Activated CD4-positive, alpha-beta T cell treated with anti-CD3 and anti-CD28 coated beads for 4 hours (primary cell): ENCODE measurements around the gene ALDH9A1.
"Not testable (repeated sequence)": the region's sequence is repeated elsewhere in the genome, so short reads cannot be mapped to it uniquely, and the experiment has no call there.

Experiments used
- DNase-seq, 2 donors: peaks; one replicate each; pipeline ENCODE4 v3.0.0-alpha.2; 2020

Gene ALDH9A1

DNA sequence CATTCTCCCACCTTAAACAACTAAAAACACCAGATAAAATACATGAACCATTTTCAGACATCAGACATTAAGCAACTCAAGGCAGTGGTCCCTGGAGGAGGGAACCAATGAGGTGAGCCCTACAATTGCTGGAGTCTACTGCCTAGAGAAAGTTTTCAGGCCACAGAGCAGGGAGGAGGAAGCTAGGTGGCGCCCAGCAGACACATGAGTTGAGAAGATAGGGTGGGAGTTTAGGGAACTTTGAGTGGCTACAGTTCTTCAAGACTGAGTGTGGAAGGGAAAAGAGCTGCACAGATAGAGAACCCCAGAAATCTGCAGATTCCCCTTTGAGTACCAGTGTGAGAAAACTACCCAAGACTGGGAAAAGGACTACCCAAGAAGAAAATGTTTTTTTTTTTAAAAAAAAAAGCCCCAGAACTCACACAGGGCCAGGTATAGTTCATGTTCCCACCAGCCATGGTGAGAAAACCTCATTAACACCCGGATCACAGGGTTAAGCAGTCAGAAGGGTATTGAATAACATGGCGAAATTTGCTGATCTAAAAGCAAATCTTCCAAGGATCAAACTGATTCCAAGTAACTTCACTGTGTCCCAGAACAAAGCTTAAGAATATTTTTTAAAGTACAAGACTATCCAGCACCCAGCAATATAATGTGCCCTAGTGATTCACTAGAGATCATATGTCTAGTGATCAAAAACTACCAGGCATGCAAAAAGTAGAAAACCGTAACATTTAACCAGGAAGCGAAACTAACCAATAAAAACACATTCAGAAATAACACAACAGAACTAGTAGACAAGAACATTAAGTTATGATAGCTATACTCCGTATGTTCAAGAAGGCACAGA is 12.0 kb downstream of the ALDH9A1 start:
- no peak for DNase-seq

DNA sequence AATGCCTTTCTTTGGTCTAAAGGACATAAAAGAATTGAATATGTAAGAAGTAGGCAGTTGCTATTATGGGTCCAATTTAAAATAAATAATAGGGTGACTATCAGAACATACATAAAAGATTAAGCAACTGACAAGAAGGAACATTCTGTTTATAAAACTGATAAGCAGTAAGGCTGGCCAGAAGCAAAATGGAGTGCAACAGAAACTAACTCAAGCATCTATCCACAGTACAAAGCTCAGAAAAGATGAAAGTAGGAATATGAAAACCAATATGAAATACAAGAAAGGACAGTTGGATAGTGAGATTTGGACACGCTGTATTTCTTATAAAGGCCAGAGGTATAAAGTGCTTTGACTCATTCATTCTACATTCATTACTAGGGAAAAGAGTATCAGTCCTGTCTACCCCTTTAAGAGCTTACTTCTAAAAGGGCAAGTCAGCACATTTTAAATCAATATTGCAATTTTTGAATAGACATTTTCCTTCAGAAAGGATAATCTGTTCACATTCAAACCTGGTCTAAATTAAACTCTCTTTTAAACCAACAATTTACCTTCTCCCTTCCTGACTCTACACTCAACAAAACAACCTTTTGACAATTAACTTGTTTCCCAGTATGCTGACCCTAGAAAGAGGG is 14.4 kb downstream of the ALDH9A1 start:
- no peak for DNase-seq

DNA sequence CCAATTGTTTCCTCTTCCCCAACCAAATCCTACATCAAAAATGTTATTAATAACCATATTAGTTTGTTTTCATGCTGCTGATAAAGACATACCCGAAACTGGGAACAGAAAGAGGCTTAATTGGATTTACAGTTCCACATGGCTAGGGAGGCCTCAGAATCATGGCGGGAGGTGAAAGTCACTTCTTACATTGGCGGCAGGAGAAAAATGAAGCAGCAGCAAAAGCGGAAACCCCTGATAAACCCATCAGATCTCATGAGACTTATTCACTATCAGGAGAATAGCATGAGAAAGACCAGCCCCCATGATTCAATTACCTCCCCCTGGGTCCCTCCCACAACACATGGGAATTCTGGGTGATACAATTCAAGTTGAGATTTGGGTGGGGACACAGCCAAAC is 17.6 kb downstream of the ALDH9A1 start:
- DNase-seq, result not testable (repeated sequence)

DNA sequence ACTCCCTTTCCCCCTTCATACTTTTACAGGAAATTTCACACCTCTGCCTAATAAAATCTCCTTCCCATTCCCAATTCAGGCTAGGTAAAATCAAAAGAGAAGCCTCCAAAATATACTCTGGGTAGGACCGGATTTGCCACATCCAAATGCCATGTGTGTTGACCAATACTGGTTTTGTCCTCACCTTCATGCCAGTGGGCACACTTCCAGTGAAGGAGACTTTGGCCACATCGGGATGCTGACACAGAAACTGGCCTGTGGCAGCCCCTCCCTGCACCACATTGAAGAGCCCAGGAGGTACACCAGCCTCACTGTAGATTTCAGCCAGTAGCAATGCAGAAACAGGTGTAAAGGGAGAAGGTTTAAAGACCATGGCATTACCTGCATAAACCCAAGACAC is 18.1 kb downstream of the ALDH9A1 start:
- no peak for DNase-seq

DNA sequence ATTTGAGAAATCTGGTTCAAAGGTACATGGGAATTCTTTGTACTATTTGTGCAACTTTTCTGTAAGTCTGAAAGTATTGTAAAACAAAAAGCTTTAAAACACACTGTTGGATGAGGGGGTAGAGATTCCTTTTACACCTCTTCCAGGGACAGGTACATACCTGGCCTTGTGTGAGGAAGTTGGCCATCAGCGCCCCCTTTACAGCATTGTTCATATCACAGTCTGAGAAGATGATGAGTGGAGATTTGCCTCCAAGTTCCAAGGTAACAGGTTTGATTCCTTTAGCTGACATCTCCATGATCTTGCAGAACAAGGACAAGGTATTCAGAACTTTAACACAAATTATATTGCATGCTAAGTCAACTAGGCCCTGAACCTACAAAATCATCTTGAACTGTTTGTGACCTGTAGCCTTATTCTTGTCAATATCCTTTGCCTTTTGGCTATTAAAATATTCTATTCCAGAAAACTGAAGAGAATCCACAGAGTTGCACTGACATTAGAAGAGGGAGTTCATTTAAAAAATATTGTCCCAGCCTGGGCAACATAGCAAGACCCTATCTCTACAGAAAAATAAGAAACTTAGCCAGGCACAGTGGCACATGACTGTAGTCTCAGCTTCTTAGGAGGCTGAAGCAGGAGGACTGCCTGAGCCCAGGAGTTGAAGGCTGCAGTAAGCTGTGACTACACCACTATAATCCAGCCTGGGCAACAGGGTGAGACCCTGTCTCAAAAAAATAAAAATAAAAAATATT is 18.9 kb downstream of the ALDH9A1 start:
- no peak for DNase-seq

DNA sequence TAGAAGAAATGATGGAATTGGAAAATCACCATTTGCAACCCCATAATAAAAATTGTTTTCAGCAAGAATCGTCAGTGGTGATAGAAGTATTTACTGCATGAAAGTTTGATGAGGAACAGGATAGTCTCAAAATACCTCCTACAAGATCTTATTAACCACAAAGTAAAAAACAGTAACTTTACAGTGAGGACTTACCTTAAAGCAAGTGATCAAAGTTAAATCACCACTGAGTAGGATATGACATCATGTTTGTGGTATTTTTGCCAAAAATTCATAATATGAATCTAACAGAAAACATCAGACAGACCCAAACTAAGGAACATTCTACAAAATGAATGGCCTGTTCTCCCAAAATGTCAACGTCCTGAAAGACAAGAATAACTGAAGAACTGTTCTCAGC is 19.9 kb downstream of the ALDH9A1 start:
- DNase-seq, result no peak

DNA sequence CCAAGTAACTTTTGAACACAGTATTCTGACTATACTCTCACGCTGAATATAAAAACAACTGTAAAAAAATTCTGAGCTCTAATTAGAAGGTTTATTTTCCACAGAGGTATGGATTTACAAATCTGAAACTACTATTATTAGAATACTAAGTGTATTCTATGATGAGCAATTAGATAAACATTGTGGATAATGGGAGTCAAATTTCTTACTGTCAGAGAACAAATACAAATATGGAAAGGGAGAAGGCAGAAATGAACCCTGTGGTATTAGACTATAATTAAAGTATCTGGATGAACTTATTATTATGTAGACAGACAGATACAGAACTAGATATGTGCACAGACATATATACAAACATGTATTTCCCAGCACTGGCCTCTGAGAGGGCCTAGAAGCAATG is 22.6 kb downstream of the ALDH9A1 start:
- no peak for DNase-seq

DNA sequence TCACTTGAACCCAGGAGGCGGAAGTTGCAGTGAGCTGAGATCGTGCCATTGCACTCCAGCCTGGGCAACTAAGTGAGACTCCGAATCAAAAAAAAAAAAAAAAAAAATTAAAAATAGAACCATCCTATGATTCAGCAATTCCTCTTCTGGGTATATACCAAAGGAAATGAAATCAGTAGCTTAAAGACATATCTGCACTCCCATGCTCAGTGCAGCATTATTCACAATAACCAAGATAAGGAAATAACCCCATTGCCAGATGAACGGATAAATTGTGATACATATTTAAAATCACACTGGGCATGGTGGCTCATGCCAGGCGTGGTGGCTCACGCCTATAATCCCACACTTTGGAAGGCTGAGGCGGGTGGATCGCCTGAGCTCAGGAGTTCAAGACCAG is 23.8 kb downstream of the ALDH9A1 start:
- DNase-seq, result no peak

DNA sequence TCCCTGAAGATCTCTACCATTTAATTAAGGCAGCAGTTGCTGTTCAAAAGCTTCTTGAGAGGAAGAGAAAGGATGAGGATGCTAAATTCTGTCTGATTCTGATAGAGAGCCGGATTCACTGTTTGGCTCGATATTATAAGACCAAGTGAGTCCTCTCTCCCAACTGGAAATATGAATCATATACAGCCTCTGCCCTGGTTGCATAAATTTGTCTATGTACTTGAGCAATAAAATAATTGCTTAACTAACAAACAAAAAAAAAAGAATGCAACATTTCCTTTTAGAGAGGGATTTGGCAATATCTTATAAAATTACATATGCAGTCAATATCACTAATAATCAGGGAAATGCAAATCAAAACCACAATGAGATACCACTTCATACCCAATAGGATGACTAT is 26.8 kb downstream of the ALDH9A1 start:
- DNase-seq, result no peak

DNA sequence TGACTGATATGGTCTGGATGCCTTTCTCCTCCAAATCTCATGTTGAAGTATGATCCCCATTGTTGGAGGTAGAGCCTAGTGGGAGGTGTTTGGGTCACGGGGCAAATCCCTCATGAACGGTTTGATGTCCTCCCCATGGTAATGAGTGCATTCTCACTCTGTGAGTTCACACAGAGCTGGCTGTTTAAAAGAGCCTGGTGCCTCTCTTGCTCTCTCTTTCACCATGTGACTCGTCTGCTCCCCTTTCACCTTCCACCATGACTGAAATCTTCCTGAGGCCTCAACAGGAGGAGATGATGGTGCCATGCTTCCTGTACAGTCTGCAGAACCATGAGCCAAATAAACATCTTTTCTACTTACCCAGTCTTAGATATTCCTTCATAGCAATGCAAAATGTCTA is 30.2 kb downstream of the ALDH9A1 start:
- no peak for DNase-seq

DNA sequence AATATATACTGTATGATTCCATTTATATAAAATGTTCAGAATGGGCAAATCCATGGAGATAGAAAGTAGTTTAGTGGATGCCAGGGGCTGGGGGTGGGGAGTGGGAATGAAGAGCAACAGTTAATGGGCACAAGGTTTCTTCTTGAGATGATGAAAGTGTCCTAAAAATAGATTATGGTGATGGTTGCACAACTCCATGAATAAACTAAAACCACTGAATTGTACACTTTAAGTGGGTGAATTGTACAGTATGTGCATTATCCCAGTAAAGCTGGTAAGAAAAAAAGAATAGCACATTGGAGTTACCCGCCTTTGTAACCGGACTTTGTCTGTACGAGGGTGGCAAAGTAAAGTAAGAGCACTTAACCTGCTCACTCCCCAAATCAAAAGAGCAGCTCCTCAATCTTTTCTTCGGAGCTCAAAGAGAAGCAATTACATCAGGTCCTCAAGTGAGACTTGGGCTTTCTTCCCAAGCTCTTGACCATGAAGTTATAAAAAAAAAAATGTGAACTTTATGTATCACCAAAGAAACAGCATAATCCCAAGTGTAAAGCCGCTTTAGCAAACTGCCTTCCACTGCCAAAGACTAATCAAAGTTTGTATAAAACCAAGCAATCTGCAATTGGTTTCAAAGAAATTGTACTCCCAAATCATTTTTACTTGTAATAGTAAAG is 32.1 kb downstream of the ALDH9A1 start:
- DNase-seq, result no peak

DNA sequence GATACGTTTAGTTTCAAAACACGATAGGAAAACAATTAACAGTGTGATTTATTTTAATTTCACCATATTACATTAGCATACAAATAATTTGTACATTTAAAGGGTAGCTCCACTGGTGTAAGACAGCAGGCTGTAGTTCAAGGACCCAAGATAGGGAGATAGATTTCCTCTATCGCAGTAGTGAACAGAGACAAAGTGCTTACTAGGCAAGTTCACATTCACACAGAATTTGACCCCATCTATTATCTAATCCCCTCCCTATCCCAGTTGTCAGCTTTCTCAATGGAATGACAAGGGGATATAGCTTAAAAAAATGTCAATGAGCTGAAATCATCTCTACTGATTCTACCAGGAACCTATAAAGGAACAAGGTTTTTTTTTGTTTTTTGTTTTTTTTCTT is 36.2 kb downstream of the ALDH9A1 start:
- DNase-seq, result no peak

DNA sequence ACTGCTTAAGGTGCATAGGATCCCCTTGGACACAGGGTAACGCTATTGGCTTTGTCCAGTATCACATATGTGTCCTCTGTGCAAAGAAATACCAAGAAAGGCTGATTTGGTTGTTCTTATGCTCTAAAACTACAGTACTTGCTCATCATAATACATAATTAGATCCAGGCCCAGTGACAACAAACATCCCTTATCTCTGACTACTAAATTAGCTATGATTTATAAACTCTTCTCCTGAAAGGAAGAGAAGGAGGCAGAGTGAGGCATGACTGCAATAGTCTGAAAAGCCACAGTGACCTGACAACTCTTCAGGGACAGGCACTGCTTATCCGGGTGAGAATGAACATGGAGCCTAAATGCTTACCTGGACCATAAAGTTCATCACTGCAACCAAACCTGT is 36.7 kb downstream of the ALDH9A1 start:
- DNase-seq, result no peak

DNA sequence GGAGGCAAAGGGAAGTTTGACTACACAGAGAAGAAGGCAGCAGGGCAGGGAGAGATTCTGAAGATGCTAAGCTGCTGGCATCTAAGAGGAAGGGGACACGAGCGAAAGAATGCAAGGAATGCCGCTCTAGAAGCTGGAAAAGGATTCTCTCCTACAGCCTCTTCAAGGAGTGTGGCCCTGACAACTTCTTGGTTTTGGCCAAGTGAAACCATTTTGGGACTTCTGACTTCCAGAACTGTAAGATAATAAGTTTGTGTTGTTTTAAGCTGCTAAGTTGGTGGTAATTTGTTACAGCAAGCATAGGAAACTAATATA is 38.8 kb downstream of the ALDH9A1 start:
- no peak for DNase-seq

DNA sequence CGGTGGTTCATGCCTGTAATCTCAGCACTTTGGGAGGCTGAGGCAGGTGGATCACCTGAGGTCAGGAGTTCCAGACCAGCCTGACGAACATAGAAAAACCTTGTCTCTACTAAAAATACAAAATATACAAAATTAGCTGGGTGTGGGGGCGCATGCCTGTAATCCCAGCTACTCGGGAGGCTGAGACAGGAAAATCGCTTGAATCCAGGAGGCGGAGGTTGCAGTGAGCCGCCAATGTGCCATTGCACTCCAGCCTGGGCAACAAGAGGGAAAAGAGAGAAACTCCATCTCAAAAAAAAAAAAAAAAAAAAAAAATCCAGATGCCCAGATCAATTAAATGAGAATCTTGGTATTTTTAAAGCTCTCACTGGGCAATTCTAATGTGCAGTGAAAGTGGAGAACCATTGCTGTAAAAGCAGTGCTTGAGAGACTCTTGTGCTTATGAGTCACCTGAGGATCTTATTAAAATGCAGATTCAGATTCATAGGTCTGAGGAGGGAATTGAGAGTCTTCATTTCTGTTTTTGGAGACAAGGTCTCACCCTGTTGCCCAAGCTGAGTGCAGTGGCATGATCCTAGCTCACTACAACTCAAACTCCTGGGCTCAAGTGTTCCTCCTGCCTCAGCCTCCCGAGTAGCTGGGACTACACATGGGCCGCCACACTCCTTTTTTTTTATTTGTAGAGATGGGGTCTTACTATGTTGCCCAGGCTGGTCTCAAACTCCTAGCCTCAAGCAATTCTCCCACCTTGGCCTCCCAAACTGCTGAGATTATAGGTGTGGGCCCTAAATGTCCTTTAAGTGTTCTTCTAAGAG is 39.4 kb downstream of the ALDH9A1 start:
- DNase-seq, result not testable (repeated sequence)

DNA sequence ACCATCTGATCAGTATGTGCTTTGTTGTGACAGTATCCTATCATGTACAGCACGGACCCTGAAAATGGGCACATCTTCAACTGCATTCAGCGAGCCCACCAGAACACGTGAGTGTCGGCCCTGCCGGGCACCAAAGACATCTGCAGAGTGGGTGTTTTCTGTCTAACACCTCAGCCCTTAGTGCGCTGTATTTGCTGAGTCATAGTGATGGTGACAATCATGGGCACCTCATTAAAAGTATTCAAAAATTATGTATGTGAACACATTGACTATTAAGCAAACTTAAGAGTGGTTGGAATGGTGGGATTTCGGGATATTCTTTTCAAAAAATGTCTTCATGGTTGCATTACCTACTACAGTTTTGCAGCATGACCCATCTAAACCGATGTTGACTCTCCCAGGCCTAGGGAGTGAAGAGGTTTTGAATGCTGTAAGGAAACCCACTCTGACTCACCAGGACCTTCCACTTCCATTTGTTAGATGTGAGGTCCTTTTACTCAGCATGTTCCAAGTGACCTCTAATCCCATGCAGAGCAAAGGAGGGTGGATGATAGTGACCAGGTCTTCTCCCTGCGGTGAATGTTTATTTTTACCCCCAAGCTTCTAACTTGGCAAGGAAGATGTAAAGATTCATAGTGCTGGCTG is 47.3 kb downstream of the ALDH9A1 start:
- DNase-seq, result no peak

DNA sequence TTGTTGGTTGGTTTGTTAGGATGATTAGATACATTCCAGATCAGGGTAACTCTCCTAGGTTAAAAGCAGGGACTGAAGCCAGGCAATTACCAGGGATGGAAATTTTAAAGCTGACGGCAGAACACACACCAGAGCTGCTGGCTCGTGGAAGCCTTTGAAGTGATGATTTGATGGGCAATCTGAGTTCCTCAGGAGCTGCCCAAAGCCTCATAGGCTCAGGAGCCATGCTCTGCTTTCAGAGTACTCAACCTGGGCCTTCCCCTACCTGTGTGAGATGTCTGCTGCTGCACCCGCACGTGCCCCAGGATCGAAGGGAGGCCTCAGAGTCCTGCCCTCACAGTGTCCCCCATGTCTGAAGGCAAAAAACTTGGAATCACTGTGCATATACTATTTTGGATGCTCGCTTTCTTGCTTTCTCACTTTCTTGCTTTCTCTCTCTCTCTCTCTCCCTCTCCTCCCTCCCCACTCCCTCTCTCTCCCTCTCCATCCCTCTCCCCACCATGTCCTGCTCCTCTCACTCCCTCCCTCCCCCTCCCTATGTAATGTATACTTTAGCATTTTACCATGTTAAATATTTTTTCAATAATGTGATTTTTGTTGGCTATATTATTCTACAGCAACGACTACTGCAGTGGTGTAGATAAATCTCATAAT is 49.3 kb downstream of the ALDH9A1 start:
- no peak for DNase-seq

DNA sequence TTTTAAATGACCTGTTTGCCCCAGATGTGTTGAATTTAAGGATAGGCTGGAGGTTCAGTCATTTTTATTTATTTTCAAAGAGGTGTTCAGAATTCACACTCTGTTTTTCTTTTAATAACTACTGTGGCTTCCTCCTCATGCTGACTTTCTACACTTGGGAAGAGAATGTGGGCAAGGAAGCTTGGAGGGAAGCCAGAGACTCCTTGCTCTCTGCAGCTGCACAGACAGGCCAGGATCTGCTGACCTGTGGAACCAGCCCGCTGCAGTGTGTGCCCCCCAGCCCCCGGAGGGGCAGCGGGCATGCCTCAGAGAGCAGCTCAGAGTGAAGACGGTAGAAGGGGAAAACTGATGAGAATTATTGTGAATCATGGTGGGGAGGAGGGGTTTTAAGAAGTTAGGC is 50.4 kb downstream of the ALDH9A1 start:
- DNase-seq, result no peak

DNA sequence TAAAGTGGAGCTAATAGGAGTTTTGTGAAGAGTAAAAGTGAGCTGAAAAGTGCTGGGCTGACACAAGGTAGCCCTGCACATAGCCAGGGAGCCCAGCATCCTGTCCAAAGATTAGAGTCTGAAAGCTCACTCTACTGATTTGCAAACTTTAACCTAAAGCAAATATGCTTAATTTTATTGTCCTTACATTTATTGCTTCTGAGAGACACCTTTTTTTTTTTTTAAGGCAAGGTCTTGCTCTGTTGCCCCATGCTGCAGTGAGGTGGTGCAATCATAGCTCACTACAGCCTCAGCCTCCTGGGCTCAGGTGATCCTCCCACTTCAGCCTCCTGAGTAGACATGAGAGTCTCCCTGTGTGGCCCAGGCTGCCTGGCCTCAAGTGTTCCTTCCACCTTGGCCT is 50.8 kb downstream of the ALDH9A1 start:
- no peak for DNase-seq

DNA sequence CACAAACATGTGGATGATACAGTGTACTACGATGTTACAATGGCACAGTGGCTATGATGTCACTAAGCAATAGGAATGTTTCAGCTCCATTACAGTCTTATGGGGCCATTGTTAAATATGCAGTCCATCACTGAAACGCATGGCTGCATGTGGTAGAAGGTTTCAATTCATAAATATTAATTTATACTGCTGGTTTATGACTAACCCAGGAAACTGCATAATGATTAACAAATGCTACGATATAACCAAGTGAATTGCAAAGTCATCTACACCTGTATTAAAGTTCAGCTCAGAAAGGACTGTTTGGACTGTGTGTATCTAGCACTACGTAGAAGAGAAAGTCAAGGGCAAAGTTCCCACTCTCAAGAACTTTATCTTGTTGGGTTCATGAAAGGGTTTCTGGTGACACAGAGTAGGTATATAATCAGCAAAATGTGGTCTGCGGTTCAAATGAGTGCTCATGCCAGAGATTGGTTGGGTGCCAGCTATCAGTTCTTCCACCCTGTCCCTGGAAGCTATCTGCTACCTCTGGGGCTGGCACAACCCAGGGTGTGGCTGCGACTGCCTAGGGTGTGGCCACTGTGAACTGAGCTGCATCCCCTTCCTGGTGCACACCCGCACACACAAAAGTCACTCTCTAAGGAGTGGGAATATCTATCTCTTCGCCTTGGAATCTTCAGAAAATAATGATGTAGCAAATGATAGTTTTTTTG is 52.6 kb downstream of the ALDH9A1 start:
- no peak for DNase-seq
